Forelimb muscle (tissue), 1 donor: Measurements from ENCODE around the gene KPTN. TPM values are rescaled to one million over a fixed set of nuclear protein-coding genes. Genes with fewer than 3 reads are reported as not detected.
"Not testable (repeated sequence)": the region's sequence is repeated elsewhere in the genome, so short reads cannot be mapped to it uniquely, and the experiment has no call there.

Source experiments
- DNase-seq: peaks from one replicate; pipeline ENCODE4 v3.0.0-alpha.2; 2013; ENCODE audit warnings: low read depth
- polyA plus RNA-seq: library from polyadenylated mRNA; unstranded; fragments of 120-200 nt; gene quantifications from one replicate; pipeline ENCODE4 v1.2.1, GENCODE V29; 2013; ENCODE audit not compliant: insufficient read length

The KPTN gene
- polyA plus RNA-seq, 1 donor, result 7.5 TPM

DNA sequence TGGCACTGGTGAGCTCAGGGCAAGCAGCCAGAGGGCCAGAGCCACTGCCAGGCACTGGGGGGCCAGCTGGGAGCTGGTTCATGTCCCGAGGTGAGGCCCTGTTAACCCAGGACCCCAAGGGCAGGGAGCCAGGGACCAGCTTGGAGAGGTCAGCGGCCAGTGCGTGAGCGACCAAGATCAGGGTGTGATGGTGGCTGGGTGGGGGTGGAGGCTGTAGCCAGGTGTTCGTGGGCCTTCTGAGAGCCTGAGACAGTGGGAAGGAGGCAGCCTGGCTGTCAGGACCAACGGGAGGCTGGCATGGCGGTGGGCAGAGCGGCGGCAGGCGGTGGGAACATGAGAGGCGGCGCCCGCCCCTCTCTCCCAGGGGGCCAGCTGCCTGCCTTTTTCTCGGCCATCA lies 8.1 kb upstream of the KPTN start:
- no peak for DNase-seq

DNA sequence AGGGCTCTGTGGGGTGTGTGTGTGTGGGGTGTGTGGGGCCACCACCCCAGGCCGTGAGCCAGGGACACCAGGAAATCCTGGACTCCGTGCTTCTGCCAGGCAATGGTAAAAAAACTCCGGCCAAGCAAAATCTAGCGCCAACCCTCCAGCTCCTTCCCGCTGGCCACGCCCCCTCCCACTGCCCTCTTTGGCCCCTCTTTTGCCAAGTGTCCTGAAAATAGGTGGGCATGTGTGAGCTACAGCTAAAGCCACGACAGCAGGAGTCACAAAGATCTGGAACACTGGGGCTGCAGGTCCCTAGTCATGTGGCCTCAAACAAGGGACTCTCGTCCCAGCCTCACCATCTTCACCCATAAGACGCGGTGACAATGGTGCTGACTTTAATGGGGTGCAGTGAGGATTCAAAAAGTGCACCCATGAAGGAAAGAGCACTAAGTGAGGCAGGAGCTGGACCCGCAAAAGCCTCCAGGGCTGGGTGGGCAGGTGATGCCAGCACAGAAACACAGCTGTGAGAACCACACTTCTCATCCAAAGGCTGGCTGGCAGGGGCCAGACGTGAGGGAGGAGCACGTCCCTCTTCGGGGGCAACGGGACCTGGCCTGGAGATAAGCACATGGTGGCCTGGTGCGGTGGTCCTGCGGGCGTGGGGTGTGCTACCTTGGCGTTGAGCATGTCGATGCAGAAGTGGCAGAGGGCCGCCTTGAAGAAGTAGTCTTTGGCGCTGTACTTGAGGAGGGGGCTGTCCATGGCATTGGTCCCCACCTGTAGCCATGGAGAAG lies 7.5 kb upstream of the KPTN start:
- no peak for DNase-seq

DNA sequence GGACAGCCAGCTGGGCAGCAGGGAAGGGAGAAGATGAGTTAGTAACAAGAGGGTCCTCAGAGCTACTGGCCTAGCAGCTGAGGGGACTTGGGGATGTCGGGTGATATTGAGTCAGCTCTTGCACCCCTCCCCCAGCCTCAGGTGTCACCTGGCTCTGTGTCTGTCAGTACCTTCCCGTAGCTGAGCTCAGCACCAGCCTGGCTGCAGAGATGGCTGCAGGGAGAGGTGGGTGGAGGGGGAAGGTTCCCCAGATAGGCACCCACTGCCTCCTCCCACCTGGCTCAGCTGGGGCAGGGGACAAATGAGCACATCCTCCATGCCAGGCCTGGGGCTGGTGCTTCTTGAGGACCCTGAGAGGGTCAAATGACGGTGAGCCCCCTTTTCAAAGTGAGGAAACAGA lies 6.8 kb upstream of the KPTN start:
- DNase-seq, result no peak

DNA sequence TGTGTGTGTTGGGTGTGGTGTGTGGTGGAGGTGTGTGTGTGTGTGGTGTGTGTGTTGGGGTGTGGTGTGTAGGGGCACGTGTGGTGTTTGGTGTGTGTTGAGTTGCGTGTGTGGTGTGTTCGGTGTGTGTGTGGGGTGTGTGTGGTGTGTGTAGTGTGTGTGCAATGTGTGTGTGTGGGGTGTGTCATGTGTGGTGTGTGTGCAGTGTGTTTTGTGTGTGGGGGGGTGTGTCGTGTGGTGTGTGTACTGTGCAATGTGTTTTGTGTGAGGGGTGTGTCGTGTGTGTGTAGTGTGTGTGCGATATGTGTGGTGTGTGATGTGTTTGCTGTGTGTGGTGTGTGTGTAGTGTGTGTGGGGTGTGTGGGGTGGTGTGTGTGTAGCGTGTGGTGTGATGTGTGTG lies 6.0 kb upstream of the KPTN start:
- DNase-seq, result no peak

DNA sequence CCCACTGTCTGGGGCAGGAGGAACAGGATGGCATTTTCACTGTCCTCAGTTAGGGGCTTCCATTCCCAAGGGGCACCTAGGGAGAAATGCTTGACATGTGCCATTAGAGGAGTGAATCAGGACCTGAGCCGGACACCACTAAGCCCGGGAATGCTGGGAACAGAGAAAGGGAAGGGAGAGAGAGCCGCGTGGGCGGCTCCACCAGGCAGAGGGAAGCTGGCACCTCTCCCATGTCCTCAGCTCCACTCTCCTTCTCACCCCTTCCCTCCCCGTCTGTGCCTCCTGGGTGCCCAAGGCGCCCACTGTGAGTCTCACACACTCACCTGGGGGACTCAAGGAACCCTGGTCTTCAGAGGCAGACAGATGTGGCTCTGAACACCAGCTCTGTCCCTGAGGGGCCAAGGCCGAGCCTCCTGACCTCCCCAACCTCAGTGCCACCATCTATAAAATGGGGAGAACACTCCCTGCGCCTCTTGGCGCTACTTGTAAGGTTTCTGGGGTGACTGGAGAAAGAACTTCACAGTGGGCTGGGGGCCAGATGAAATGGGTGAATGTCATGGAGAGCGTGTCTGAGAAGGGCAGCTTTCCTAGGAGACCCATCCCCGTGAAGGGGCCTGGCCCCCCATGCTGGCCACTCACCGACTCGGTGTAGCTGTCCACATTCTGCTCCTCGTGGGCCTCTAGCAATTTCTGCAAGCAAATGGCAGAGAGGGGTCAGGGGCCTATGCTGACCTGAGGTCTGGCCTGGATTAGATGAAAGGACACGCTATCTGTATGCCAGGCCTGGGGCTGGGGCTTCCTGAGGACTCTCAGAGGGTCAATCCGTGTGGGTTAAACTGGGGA lies 5.3 kb upstream of the KPTN start:
- DNase-seq, result no peak

DNA sequence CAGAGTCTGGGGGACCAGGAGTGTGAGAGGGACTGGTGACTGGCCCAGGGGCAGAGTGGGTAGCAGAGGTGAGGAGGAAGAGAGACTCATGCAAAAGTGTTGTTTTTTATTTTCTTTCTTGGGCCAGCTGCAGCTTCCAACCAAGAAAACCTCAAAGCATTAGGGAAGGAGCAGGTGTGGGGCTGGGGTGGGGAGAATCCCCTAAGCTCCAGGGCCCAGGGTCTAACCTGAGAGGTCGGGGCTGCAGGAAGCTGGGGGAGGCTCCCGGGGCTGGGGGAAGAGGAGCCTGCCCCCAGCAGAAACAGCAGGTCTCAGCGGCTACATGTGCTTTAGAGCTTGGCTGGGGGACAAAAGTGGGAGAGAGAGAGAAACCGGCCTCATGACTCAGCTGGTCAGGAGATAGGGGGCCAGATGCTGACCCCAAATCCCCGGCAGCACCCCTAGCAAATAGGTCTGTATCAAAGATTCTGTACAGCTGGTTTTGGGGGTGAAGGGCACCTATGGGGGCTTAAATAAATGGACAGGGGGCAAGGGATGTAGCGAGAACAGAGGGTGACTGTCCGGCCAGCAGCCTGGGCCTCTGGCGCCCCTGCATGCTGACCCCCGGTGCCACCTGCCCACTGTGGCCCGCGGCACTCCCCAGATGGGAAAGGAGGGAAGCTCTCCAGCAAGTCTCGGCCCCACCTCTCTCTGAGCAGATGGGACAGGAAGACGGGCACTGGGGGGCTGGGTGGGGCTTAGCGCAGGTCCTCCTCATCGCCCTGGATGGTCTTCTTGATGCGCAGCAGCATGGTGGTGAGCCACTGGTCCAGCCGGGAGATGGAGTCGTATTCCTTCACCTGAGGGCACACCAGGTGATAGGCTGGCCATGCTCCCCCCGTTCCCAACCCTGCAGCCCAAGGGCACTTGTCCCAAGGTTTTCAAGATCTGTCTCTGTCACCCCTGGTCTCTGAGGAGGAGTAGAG lies 3.8 kb upstream of the KPTN start:
- DNase-seq, result no peak

DNA sequence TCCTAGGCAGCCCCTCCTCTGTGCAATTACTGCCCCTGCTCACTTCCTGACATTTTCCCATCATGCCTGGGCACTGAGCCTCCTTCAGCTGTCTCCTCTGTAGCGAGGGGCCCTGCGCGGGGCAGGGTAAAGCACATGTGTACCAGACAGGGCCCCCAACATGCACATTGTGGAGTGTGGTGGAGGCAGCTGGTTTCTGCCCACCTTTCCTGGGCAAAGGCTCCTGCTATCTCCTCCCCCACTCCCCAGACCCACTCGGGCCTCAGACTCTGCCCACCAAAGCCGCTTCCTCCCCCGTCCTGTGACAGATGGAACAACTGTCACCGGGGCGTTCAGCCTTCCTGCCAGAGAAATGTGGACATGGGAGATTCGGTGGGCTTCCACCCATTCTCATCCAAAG lies 2.9 kb upstream of the KPTN start:
- no peak for DNase-seq

DNA sequence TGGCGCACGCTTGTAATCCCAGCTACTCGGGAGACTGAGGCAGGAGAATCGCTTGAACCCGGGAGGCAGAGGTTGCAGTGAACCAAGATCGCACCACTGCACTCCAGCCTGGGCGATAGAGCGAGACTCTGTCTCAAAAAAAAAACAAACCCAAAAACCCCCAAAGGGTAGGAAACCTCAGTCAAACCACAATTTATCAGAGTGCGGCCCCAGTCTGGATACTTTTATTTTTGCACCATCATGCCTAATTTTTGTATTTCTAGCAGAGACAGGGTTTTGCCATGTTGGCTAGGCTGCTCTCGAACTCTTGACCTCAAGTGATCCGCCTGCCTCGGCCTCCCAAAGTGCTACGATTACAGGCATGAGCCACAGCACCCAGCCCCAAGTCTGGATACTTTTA lies 2.2 kb upstream of the KPTN start:
- not testable (repeated sequence) for DNase-seq

DNA sequence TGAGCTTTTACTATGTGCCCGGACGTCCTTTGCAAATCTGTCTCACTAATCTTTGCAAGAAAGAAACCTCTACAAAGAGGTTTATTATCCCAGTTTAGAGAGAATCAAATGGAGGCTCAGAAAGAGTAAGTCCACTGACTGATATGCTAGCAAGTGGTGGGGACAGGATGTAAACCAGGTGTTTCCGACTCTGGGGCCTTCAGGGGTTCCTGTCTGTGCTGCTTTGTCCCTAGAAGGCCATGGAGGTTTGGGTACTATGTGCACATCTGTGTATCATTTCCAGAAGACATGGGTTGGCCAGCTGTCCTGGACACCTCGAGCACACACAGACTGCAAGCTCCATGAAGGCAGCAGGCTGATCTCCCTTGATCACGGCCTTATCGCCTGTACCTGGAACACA lies 1.2 kb upstream of the KPTN start:
- DNase-seq, result no peak

DNA sequence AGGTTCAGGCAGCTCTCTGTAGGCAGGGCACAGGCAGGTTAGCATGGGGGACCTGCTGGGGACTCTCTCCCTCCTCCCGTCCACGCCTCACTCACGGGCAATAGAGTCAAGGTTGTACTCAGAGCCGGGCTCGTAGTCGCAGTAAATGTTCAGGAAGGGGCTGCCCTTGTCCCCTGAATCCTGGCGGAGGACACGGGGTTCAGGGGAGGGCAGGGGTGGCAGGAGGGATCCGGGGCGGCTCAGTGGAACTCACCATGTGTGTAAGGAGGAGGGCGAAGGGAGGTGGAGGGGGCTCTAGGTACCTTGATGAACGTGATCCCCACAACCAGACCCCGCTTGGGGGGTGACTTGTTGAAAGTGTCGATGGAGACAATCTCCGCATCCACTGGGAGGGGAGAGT lies 819 bp downstream of the KPTN start:
- DNase-seq, result no peak

DNA sequence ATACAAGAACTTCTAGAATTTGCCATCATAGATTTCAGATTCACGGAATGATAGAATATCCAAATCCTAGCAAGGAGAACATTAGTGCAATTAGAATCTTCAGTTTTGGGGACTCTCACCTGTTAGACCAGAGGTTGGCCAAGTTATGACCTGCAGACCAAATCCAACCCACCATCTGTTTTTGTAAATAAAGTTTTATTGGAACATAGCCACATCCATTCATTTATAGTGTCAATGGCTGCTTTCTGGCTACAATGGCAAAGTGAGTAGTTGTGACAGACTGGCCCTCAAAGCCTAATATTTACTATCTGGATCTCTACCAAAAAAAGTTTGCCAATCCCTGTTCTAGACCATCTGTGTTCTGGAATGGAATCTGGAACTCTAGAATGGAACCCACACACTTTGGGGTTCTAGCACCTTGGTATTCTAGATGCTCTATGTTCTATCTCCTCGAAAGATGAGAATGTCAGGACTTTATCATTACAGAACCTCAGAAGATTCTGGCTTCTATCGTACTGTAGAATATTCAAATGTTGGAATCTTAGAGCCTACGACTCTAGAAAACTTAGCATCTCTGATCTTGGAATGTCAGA lies 2.5 kb downstream of the KPTN start:
- DNase-seq, result no peak

DNA sequence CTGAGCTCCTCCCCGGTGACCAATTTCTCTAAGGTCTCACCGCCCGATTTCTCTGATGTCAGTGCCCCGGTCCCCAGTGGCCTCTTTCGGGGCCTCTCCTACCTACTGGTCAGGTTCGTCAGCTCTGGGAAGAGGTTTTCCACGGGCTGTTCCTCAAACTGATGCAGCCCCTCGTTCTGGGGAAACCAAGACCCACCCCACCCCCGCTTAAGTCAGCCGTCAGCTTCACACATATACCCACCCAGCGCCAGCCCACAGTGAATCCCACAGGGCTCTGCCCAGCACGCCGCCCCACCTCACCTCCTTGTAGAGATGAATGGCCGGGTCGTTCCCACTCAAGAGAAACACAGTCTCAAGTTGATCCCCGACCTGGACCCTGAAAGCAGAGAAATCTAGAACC lies 3.4 kb downstream of the KPTN start:
- DNase-seq, result no peak

DNA sequence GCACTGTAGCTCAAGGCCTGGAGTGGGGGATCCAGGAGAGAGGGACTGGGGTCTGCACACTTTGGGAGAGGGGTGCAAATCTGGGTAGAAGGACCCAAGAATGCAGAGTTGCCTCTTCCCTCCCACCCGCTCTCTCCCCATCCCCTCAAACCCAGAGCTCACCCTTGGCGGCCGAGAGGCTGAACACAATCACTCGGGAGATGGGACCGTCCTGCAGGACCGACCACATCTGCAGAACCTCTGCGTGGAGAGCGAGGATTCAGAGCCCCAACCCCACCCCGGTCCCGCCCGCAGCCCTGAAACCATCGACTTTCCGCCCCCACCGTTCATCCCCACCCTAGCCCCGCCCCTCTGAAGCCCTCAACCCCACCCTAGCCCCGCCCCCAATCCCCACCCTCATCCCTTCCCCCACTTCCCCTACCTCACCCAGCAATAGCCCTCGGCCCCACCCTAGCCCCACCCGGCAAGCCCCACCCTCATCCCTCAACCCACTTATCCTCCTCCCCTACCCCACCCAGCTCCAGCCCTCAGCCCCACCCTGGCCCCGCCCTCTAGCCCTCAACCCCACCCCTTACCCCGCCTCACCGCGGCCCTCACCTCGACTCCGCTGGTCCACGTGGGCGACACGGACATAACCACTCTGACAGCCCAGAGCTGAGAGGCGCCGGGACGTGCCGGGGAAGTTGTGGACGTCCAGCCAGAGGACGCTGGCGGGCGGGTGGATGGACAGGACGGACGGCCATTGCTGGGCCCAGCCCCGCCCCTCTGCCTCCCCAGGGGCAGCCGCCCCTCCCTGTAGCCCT lies 4.1 kb downstream of the KPTN start:
- DNase-seq, result no peak

DNA sequence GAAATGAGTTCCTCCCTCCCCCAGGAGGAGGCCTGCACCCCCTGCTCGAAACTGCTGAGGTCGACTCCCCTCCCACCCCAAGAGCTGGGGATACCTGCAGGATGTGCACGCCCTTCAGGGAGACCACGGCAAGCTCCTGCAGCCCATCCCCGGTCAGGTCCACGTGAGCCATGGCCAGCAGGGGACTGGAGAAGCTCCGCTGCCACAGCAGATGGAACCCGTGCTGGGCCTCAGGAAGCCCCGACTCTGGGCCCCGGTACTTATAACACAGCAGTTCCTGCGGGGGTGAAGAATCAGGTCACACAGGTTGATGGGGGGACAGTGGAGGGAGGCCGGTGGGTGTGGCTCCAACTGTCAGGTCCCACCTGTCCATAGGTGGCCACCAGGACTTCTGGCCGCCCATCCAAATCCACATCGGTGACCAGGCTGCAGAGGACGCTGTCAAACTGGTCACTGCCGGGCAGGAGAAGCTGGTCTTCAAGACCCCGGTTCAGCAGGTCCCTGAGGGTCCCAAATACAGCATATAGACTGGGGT lies 7.5 kb downstream of the KPTN start:
- DNase-seq, result no peak

DNA sequence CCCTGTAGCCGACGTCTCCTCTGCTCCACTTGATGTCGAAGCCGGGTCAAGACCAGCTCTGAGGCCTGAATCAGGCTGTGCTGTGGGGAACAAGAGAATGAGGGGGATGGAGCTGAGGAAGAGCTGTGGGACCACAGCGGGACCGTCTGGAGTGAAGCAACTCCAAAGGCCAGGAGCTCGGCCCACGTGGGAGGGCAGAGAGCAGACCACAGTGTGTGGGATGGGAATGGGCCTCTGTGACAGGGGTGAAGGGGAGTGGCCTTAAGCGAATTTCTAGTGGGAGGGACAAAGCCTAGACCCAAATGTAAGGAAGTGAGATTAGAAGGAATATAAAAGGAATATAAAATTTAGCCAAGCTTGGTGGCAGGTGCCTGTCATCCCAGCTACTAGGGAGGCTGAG lies 8.6 kb downstream of the KPTN start:
- DNase-seq, result no peak

DNA sequence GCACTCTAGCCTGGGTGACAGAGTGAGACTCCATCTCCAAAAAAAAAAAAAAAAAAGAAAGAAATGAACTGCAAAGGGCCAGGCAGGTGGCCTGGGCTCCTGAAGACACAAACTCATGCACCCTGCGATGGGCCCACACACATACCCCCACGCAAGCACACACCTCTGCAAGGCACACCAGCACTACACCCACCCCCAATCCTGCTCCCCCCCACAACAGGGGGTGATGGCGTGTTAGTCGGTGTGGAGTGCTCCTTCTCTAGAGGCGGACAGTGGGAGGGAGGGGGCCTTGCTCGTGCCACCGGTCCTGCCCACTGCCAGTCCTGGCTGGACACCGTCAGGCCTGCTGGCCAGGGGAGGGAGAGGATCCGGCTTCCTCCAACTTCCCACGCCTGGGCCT lies 10.7 kb downstream of the KPTN start:
- DNase-seq, result no peak

DNA sequence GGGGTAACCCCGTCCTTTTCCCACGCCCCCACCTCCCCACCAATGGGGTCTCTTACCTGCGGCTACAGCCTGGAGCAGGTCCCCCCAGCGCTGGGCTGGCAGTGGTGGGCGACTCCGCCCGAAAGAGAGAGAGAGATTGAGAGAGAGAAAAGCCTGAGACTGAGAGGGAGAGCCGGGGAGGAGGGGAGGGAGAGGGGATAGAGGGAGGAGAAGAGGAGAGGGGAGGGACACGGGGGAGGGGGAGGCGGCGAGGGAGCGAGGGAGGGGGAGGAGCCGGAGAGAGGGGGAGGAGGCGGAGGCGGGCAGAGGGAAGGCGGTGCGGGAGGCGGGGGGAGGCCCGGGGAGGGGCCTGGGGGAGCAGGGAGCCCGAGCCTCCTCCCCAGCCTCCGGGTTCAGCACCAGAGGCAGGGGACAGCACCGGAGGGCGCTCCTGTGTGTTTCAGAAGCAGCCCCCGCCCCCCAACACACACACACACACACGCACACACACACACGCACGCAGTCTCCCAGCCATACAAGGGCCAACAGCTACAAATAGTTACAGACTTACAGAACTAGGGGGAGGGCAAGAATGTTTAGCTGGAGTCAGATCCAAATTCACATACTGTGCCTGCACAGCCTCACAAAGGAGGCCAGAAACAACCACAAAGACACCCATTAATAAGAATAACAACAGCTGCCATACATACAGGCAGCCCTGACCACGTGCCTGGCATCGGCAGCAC lies 12.1 kb downstream of the KPTN start, which contains the start of gene SLC8A2:
SLC8A2 (minus strand) TSS at position 161 of the 725 bp plus-strand sequence. CDS start 5,490 bp downstream, outside the sequence.
- DNase-seq, result peak; percentile 40

DNA sequence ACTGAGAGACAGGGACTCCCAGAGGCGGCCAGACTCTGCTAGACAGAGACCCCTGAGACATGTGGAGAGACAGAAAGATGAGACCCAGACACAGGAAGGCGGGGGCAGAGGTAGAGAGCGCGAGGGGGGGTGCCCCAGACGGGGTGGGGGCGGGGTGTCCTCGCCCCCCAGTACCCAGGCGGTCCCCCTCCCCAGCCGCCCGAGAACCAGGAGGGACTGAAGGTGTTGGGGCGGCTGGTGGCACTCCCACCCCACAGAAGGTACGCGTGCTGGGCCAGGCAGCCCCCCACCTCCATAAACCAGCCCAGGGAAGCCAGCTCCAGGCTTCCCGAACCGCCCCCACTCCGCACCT lies 12.7 kb downstream of the KPTN start:
- DNase-seq, result no peak

DNA sequence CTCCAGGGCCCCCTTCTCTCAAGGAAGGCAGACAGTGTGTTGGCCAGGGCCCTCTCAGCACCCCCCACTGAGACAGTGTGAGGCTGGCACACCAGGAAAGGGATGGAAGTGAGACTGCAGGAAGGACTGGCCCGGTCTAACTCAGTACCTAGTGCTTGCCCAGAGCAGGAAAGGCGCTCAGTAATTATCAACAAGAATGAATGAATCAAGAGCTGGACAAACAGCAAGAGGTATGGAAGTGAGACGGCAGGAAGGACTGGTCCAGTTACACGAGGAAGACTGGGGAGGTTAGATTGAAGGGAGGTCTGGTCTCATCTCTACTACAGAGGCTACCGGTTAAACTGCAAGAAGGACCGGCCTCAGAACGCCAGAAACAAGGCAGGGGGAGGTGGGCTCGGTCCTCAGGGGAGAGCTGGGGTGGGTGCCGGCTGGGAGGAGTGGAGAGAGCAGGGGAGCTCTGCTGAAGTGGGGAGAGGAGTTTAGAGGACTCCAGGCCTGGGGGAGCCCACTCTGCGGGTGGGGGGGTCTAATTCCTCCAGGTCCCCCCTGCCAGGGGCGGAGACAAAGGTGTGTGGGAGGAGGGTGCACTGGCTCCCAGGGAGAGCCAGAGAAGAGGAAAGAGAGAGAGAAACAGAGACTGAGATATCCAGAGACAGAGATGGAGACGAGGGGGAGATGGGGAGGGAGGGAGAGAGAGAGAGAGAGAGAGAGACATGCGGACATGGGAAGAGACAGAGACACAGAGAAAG lies 13.4 kb downstream of the KPTN start:
- no peak for DNase-seq
